ENCODE measurements around the gene ADISSP.

ADISSP gene

GRCh38 chr20:3739926-3740451 is 27.6 kb downstream of the ADISSP start:
- Histone ChIP-seq H3K4me3 (ENCODE audit: low read length) (no peak overlapping the region), H3K9me3 (replicated peaks; ENCODE audit: low read length) (no peaks in the 10 kb centered on the region), H3K4me2 (ENCODE audit: low read length) (no peak overlapping the region), H3K4me1 (ENCODE audit: control insufficient read depth, insufficient read depth, low read length) (no peaks in the 10 kb centered on the region), H3K36me3 (ENCODE audit: insufficient read depth, low read length) (no peaks in the 10 kb centered on the region), H3K27me3 (ENCODE audit: control insufficient read depth, insufficient read depth, low read length) (peaks cover 33% of the 10 kb centered on the region), H3K9ac (ENCODE audit: low read depth, low read length) (no peak overlapping the region)

- H3K9ac ChIP-seq (ENCODE audit: low read depth, low read length): no peak overlapping the region
- H3K9me3 ChIP-seq (replicated peaks; ENCODE audit: low read length): no peaks in the 10 kb centered on the region
- no peak overlapping the region for H3K4me3 ChIP-seq (ENCODE audit: low read length)
- H3K4me2 ChIP-seq (ENCODE audit: low read length): no peak overlapping the region
- no peaks in the 10 kb centered on the region for H3K36me3 ChIP-seq (ENCODE audit: insufficient read depth, low read length)
- peaks cover 31% of the 10 kb centered on the region for H3K27me3 ChIP-seq (ENCODE audit: control insufficient read depth, insufficient read depth, low read length)
- H3K4me1 ChIP-seq (ENCODE audit: control insufficient read depth, insufficient read depth, low read length): no peaks in the 10 kb centered on the region
Measured at GRCh38 chr20:3739054-3739925, 28.3 kb downstream of the ADISSP start.

GRCh38 chr20:3738111-3739053 is 29.2 kb downstream of the ADISSP start:
- no peaks in the 10 kb centered on the region for H3K36me3 ChIP-seq (ENCODE audit: insufficient read depth, low read length)
- H3K4me2 ChIP-seq (ENCODE audit: low read length): no peak overlapping the region
- no peak overlapping the region for H3K9ac ChIP-seq (ENCODE audit: low read depth, low read length)
- H3K4me3 ChIP-seq (ENCODE audit: low read length): no peak overlapping the region
- no peaks in the 10 kb centered on the region for H3K4me1 ChIP-seq (ENCODE audit: control insufficient read depth, insufficient read depth, low read length)
- H3K9me3 ChIP-seq (replicated peaks; ENCODE audit: low read length): no peaks in the 10 kb centered on the region
- H3K27me3 ChIP-seq (ENCODE audit: control insufficient read depth, insufficient read depth, low read length): peaks cover 35% of the 10 kb centered on the region

GRCh38 chr20:3735768-3736167 is 31.8 kb downstream of the ADISSP start:
- Histone ChIP-seq H3K36me3 (ENCODE audit: insufficient read depth, low read length) (no peaks in the 10 kb centered on the region), H3K4me3 (ENCODE audit: low read length) (no peak overlapping the region), H3K9me3 (replicated peaks; ENCODE audit: low read length) (no peaks in the 10 kb centered on the region), H3K27me3 (ENCODE audit: control insufficient read depth, insufficient read depth, low read length) (peaks cover 56% of the 10 kb centered on the region), H3K9ac (ENCODE audit: low read depth, low read length) (no peak overlapping the region), H3K4me2 (ENCODE audit: low read length) (no peak overlapping the region), H3K4me1 (ENCODE audit: control insufficient read depth, insufficient read depth, low read length) (no peaks in the 10 kb centered on the region)

- Histone ChIP-seq H3K4me1 (ENCODE audit: control insufficient read depth, insufficient read depth, low read length) (no peaks in the 10 kb centered on the region), H3K9me3 (replicated peaks; ENCODE audit: low read length) (no peaks in the 10 kb centered on the region), H3K9ac (ENCODE audit: low read depth, low read length) (no peak overlapping the region), H3K4me3 (ENCODE audit: low read length) (no peak overlapping the region), H3K4me2 (ENCODE audit: low read length) (no peak overlapping the region), H3K36me3 (ENCODE audit: insufficient read depth, low read length) (no peaks in the 10 kb centered on the region), H3K27me3 (ENCODE audit: control insufficient read depth, insufficient read depth, low read length) (peaks cover 59% of the 10 kb centered on the region)
Measured at GRCh38 chr20:3734111-3734843, 33.3 kb downstream of the ADISSP start.

- no peaks in the 10 kb centered on the region for H3K36me3 ChIP-seq (ENCODE audit: insufficient read depth, low read length)
- H3K4me2 ChIP-seq (ENCODE audit: low read length): no peak overlapping the region
- no peak overlapping the region for H3K9ac ChIP-seq (ENCODE audit: low read depth, low read length)
- no peaks in the 10 kb centered on the region for H3K9me3 ChIP-seq (replicated peaks; ENCODE audit: low read length)
- peaks cover 66% of the 10 kb centered on the region for H3K27me3 ChIP-seq (ENCODE audit: control insufficient read depth, insufficient read depth, low read length)
- H3K4me1 ChIP-seq (ENCODE audit: control insufficient read depth, insufficient read depth, low read length): no peaks in the 10 kb centered on the region
- H3K4me3 ChIP-seq (ENCODE audit: low read length): no peak overlapping the region
Measured at GRCh38 chr20:3733119-3733995, 34.2 kb downstream of the ADISSP start.

GRCh38 chr20:3732327-3733118 is 35.0 kb downstream of the ADISSP start, which contains the start of gene HSPA12B:
Gene HSPA12B, plus strand, starts transcription at chr20:3732685. Its CDS starts 5,990 bp downstream, at chr20:3738675.
- Histone ChIP-seq H3K4me2 (ENCODE audit: low read length) (no peak within 1 kb of the TSS), H3K9me3 (replicated peaks; ENCODE audit: low read length) (no peaks in the 10 kb centered on the region), H3K36me3 (ENCODE audit: insufficient read depth, low read length) (no peaks in the 10 kb centered on the region), H3K4me1 (ENCODE audit: control insufficient read depth, insufficient read depth, low read length) (peaks cover 6% of the 10 kb centered on the region), H3K9ac (ENCODE audit: low read depth, low read length) (no peak within 1 kb of the TSS), H3K4me3 (ENCODE audit: low read length) (no peak within 1 kb of the TSS), H3K27me3 (ENCODE audit: control insufficient read depth, insufficient read depth, low read length) (peaks cover 74% of the 10 kb centered on the region)

GRCh38 chr20:3731944-3732326 is 35.6 kb downstream of the ADISSP start:
- no peak overlapping the region for H3K9ac ChIP-seq (ENCODE audit: low read depth, low read length)
- H3K4me2 ChIP-seq (ENCODE audit: low read length): no peak overlapping the region
- peaks cover 80% of the 10 kb centered on the region for H3K27me3 ChIP-seq (ENCODE audit: control insufficient read depth, insufficient read depth, low read length)
- H3K9me3 ChIP-seq (replicated peaks; ENCODE audit: low read length): no peaks in the 10 kb centered on the region
- H3K4me3 ChIP-seq (ENCODE audit: low read length): no peak overlapping the region
- H3K4me1 ChIP-seq (ENCODE audit: control insufficient read depth, insufficient read depth, low read length): peaks cover 11% of the 10 kb centered on the region
- no peaks in the 10 kb centered on the region for H3K36me3 ChIP-seq (ENCODE audit: insufficient read depth, low read length)

GRCh38 chr20:3730803-3731672 is 36.5 kb downstream of the ADISSP start:
- no peak overlapping the region for H3K9ac ChIP-seq (ENCODE audit: low read depth, low read length)
- H3K4me3 ChIP-seq (ENCODE audit: low read length): no peak overlapping the region
- no peaks in the 10 kb centered on the region for H3K36me3 ChIP-seq (ENCODE audit: insufficient read depth, low read length)
- H3K27me3 ChIP-seq (ENCODE audit: control insufficient read depth, insufficient read depth, low read length): peaks cover 80% of the 10 kb centered on the region
- no peak overlapping the region for H3K4me2 ChIP-seq (ENCODE audit: low read length)
- H3K4me1 ChIP-seq (ENCODE audit: control insufficient read depth, insufficient read depth, low read length): peaks cover 11% of the 10 kb centered on the region
- no peaks in the 10 kb centered on the region for H3K9me3 ChIP-seq (replicated peaks; ENCODE audit: low read length)
